A549 (cell line): ENCODE data around the gene SORD.

ENCODE experiments used
- CBX8 ChIP-seq: fragments of 200-600 bp; sonication (generic); IDR thresholded peaks from 2 replicates; pipeline ENCODE4 v1.6.1; 2016
- CEBPB ChIP-seq, 2 experiments: fragments of >200 bp in 1 of 2; sonication (Bioruptor Twin) in 1 of 2; formaldehyde crosslinking in 1 of 2; IDR thresholded peaks; 2 replicates each; pipeline ENCODE4 v1.6.1; 2012 to 2016
- CHD2 ChIP-seq: fragments of 150-350 bp; IDR thresholded peaks from 2 replicates; pipeline ENCODE4 v1.6.1; 2014; ENCODE audit warnings: low read length; ENCODE audit not compliant: partially characterized antibody
- CTCF ChIP-seq: fragments of >200 bp; sonication (Bioruptor Twin); formaldehyde crosslinking; IDR thresholded peaks from 3 replicates; pipeline ENCODE4 v1.5.1; 2016
- EP300 ChIP-seq, 2 experiments: fragments of >200 bp; sonication (Bioruptor Twin); formaldehyde crosslinking; IDR thresholded peaks; 2 replicates in 1 of 2; 3 replicates in 1 of 2; pipeline ENCODE4 v1.6.1; 2016 to 2017
- JUN ChIP-seq, 2 experiments: fragments of >200 bp; sonication (Bioruptor Twin); formaldehyde crosslinking; IDR thresholded peaks; 2 replicates in 1 of 2; 3 replicates in 1 of 2; pipeline ENCODE4 v1.6.1; 2016 to 2017
- JUNB ChIP-seq: fragments of >200 bp; sonication (Bioruptor Twin); formaldehyde crosslinking; IDR thresholded peaks from 2 replicates; pipeline ENCODE4 v1.6.1; 2016
- MAFK ChIP-seq: fragments of 450-650 bp; IDR thresholded peaks from 2 replicates; pipeline ENCODE4 v1.6.1; 2014; ENCODE audit not compliant: partially characterized antibody
- MAZ ChIP-seq: fragments of 150-350 bp; IDR thresholded peaks from 2 replicates; pipeline ENCODE4 v1.6.1; 2014; ENCODE audit warnings: antibody characterized with exemption, low read depth, low read length, borderline replicate concordance
- NR3C1 ChIP-seq: fragments of >200 bp; sonication (Bioruptor Twin); formaldehyde crosslinking; IDR thresholded peaks from 3 replicates; pipeline ENCODE4 v1.6.1; 2017
- POLR2A ChIP-seq: IDR thresholded peaks from 2 replicates; pipeline ENCODE4 v1.6.1; 2012; ENCODE audit warnings: mild to moderate bottlenecking, low read length
- POLR2AphosphoS2 ChIP-seq: conservative IDR thresholded peaks from 2 replicates; pipeline ENCODE4 v1.6.1; 2012; ENCODE audit warnings: low read length, improper control_type of control experiment, inconsistent platforms
- REST ChIP-seq: fragments of 200-600 bp; sonication (generic); IDR thresholded peaks from 2 replicates; pipeline ENCODE4 v1.6.1; 2016; ENCODE audit warnings: antibody characterized with exemption, mild to moderate bottlenecking, moderate library complexity
- RFX5 ChIP-seq: fragments of 450-650 bp; IDR thresholded peaks from 2 replicates; pipeline ENCODE4 v1.7.1; 2014; ENCODE audit warnings: antibody characterized with exemption, mild to moderate bottlenecking, moderate library complexity

- no peak for TF ChIP-seq CHD2
- no peak for TF ChIP-seq CTCF
- no peak for TF ChIP-seq JUN (IDR thresholded peaks at IDR 0.05)
- no peak for TF ChIP-seq EP300 (IDR thresholded peaks at IDR 0.05)
- TF ChIP-seq POLR2AphosphoS2 = no peak
- no peak for TF ChIP-seq RFX5
- no peak for TF ChIP-seq NR3C1
- TF ChIP-seq CEBPB (IDR thresholded peaks at IDR 0.05) = no peak
- no peak for TF ChIP-seq MAZ
- TF ChIP-seq POLR2A = no peak
- TF ChIP-seq JUNB = no peak
- TF ChIP-seq CBX8 = no peak
- TF ChIP-seq REST = no peak
- TF ChIP-seq MAFK = no peak
Observed at GRCh38 chr15:44999105-44999504, 23.9 kb upstream of the SORD start.
